GM12878 (cell line): Measurements from ENCODE around the gene NSUN5. TPM values are rescaled to one million over a fixed set of nuclear protein-coding genes. Genes with fewer than 3 reads are reported as not detected.
A peak's percentile ranks its signal among the peaks of the same experiment; 100 is the strongest.

ENCODE experiments used
- ATAC-seq: fragments of 200-7000 bp; cut with Tn5 transposase; 3 replicates; pipeline ENCODE4 v1.9.1; 2020; ENCODE audit warnings: mild to moderate bottlenecking, moderate library complexity
- BruUV-seq: library from RNA; stranded (reverse); fragments of 400-500 nt; replicated peaks from 2 replicates; lab custom pipeline; 2021; lab: Mats Ljungman, UMichigan
- CTCF ChIA-PET: fragments of 300-600 bp; sonication (Branson Sonifier 250); formaldehyde crosslinking; extraction: SDS; loops from one replicate; lab custom pipeline; 2021; ENCODE audit warnings: inconsistent platforms; lab: Yijun Ruan, JAX
- POLR2A ChIA-PET: fragments of 350-600 bp; formaldehyde crosslinking; extraction: SDS; loops from one replicate; lab custom pipeline; 2021; ENCODE audit warnings: inconsistent platforms; lab: Charles Lee
- RAD21 ChIA-PET: fragments of 300-600 bp; sonication (Branson Sonifier 250); formaldehyde crosslinking; loops from one replicate; lab custom pipeline; 2023; ENCODE audit warnings: antibody characterized with exemption; ENCODE audit not compliant: unreplicated experiment; lab: Charles Lee
- SMC1A ChIA-PET: fragments of 300-600 bp; sonication (Branson Sonifier 250); formaldehyde crosslinking; loops from one replicate; lab custom pipeline; 2023; ENCODE audit not compliant: unreplicated experiment, uncharacterized antibody; lab: Charles Lee
- DNase-seq: peaks from one replicate; pipeline ENCODE4 v3.0.0-alpha.2; 2011; ENCODE audit warnings: low read depth, low spot score
- FAIRE-seq: peaks from 3 replicates; lab custom pipeline; 2011; peaks lifted over from hg19 to GRCh38; lab: Jason Lieb, UNC
- H2AFZ ChIP-seq: 2 replicates; pipeline ENCODE4 v1.6.0; 2011; ENCODE audit warnings: low read depth, low read length, control low read depth; ENCODE audit not compliant: control insufficient read depth
- H3K27ac ChIP-seq: 2 replicates; pipeline ENCODE4 v1.5.1; 2011; ENCODE audit warnings: control low read depth; ENCODE audit not compliant: control insufficient read depth, insufficient read depth
- H3K27me3 ChIP-seq, 2 experiments: replicated peaks in 1 of 2; 2 replicates each; pipeline versions ENCODE4 v1.6.0 to v1.6.1; 2011; ENCODE audit warnings: low read length in 1 of 2; ENCODE audit not compliant: control insufficient read depth in 2 of 2, insufficient read depth in 2 of 2
- H3K36me3 ChIP-seq, 2 experiments: 2 replicates each; pipeline ENCODE4 v1.5.1; 2011; ENCODE audit warnings: low read length in 1 of 2; ENCODE audit not compliant: control insufficient read depth in 2 of 2, insufficient read depth in 2 of 2
- H3K4me1 ChIP-seq: 2 replicates; pipeline ENCODE4 v1.6.1; 2011; ENCODE audit warnings: mild to moderate bottlenecking, low read length, moderate library complexity, mixed read lengths; ENCODE audit not compliant: control insufficient read depth, insufficient read depth
- H3K4me2 ChIP-seq: 2 replicates; pipeline ENCODE4 v1.6.0; 2011; ENCODE audit warnings: control low read depth; ENCODE audit not compliant: control insufficient read depth, insufficient read depth
- H3K4me3 ChIP-seq: fragments of 200-600 bp; sonication (generic); 2 replicates; pipeline ENCODE4 v1.5.1; 2016
- H3K79me2 ChIP-seq: 2 replicates; pipeline ENCODE4 v1.6.0; 2011; ENCODE audit warnings: low read length; ENCODE audit not compliant: control insufficient read depth, insufficient read depth
- H3K9ac ChIP-seq: 2 replicates; pipeline ENCODE4 v1.8.0; 2011; ENCODE audit warnings: low read length, control low read depth, mixed read lengths; ENCODE audit not compliant: control insufficient read depth, insufficient read depth
- H3K9me3 ChIP-seq: replicated peaks from 3 replicates; pipeline ENCODE4 v1.5.1; 2011; ENCODE audit warnings: mild to moderate bottlenecking, low read length; ENCODE audit not compliant: control insufficient read depth, insufficient read depth
- H4K20me1 ChIP-seq: 2 replicates; pipeline ENCODE4 v1.6.0; 2011; ENCODE audit not compliant: control insufficient read depth, insufficient read depth
- CBFB ChIP-seq: IDR thresholded peaks from 2 replicates; pipeline ENCODE4 v1.6.1; 2016; ENCODE audit warnings: antibody characterized with exemption, low read depth
- CUX1 ChIP-seq: IDR thresholded peaks from 2 replicates; pipeline ENCODE4 v1.6.1; 2012; ENCODE audit warnings: improper control_type of control experiment, low read depth, low read length; ENCODE audit not compliant: insufficient replicate concordance
- REST ChIP-seq: IDR thresholded peaks from 2 replicates; pipeline ENCODE4 v1.6.1; 2012; ENCODE audit warnings: mild to moderate bottlenecking, low read depth, low read length
- ZNF24 ChIP-seq: fragments of 450-650 bp; IDR thresholded peaks from 2 replicates; pipeline ENCODE4 v1.6.1; 2017; ENCODE audit warnings: antibody characterized with exemption, mild to moderate bottlenecking
- WGBS: methylation state at CpG from one replicate; pipeline ENCODE4 v1.1.6; 2016; ENCODE audit warnings: low lambda C conversion rate; ENCODE audit not compliant: insufficient replicate concordance, insufficient coverage; ENCODE audit errors: missing lambda C conversion rate; 5-methylcytosine and 5-hydroxymethylcytosine counted together
- in situ Hi-C: fragments of 300-500 bp; cut with MboI; formaldehyde crosslinking; loops from 9 replicates; pipeline ENCODE4 v1.14.3; 2018; ENCODE audit warnings: mixed read lengths
- intact Hi-C: fragments of 100-400 bp; cut with micrococcal nuclease; formaldehyde crosslinking; loops from one replicate; pipeline ENCODE4 v1.14.2; 2022; ENCODE audit not compliant: unreplicated experiment
- polyA plus RNA-seq, 11 experiments: library from polyadenylated mRNA; depleted of rRNA in 4 of 11; unstranded in 6 of 11; stranded (reverse) in 5 of 11; fragments of >200 nt; fragmentation: Nextera tagmentation in 4 of 11; fragmentation: Illumina TruSeq in 1 of 11; extraction: Ambion mirVana in 4 of 11; extraction: Trizol in 1 of 11; gene quantifications; 1 replicate in 1 of 11; 2 replicates in 10 of 11; pipeline versions ENCODE4 v1.2.1 to v1.2.3, GENCODE V29; 2011 to 2016; ENCODE audit warnings: inconsistent platforms in 2 of 11, missing spikeins in 2 of 11, low read depth in 1 of 11
- total RNA-seq, 4 experiments: library from RNA; depleted of rRNA in 3 of 4; stranded (reverse); fragments of >200 nt in 3 of 4; fragmentation: Illumina TruSeq in 1 of 4; extraction: Trizol in 1 of 4; gene quantifications; 2 replicates each; pipeline versions ENCODE4 v1.2.1 to v1.2.3, GENCODE V29; 2013 to 2021

The NSUN5 gene
- total and polyA plus RNA-seq, 10 of the 15 experiments (the other 5 are each of a cell fraction or from before 2014, with no cell fraction given): 2.0 to 63.4 (median 38.2) TPM

- no peak for TF ChIP-seq CUX1
Observed at GRCh38 chr7:73314271-73314670, 5.6 kb upstream of the NSUN5 start (continued).

- ChIA-PET SMC1A (no interaction called here), POLR2A (interaction anchor here (0.5 kb wide), 1 partner anchor 363 kb away, joined by 5 read pairs; no protein-coding TSS in a partner anchor), RAD21 (no interaction called here), CTCF (no interaction called here)
- Histone ChIP-seq H3K4me3 (no peak overlapping the region), H2AFZ (no peak overlapping the region), H3K9ac (no peak overlapping the region), H3K27me3 (no peaks in the 10 kb centered on the region), H3K79me2 (peaks cover 5% of the 10 kb centered on the region), H3K27ac (no peak overlapping the region), H3K4me2 (no peak overlapping the region), H3K4me1 (no peaks in the 10 kb centered on the region), H3K36me3 (no peaks in the 10 kb centered on the region), H3K9me3 (no peaks in the 10 kb centered on the region), H4K20me1 (no peaks in the 10 kb centered on the region)
- ATAC-seq: no peak
- no peak for FAIRE-seq
- WGBS: 28% methylated on average over 4 of the region's 4 CpGs
- no TSS peak for BruUV-seq
- no peak for DNase-seq
- TF ChIP-seq ZNF24 (peak; percentile 85), REST (no peak), CBFB (no peak)
- intact Hi-C loops: no loop called here
- in situ Hi-C loops: no loop called here
Observed at GRCh38 chr7:73313521-73313906, 4.9 kb upstream of the NSUN5 start.
